GM23338 (cell line): ENCODE data around the gene HDAC9. TPM values are rescaled to one million over a fixed set of nuclear protein-coding genes. Genes with fewer than 3 reads are reported as not detected.

Experiments
- ATAC-seq: fragments of 200-7000 bp; cut with Tn5 transposase; 3 replicates; pipeline ENCODE4 v1.9.1; 2020
- DNase-seq: peaks from one replicate; pipeline ENCODE4 v3.0.0-alpha.2; 2015; ENCODE audit warnings: low spot score
- H2AFZ ChIP-seq: fragments of 200-600 bp; sonication (generic); 2 replicates; pipeline ENCODE4 v1.8.0; 2016; ENCODE audit warnings: antibody characterized with exemption, mild to moderate bottlenecking, moderate library complexity
- H3F3A ChIP-seq: fragments of 200-600 bp; sonication (generic); replicated peaks from 2 replicates; pipeline ENCODE4 v1.8.0; 2017; ENCODE audit warnings: antibody characterized with exemption, mixed run types, low read depth
- H3K27ac ChIP-seq: fragments of 200-600 bp; sonication (generic); 2 replicates; pipeline ENCODE4 v1.6.1; 2016; ENCODE audit warnings: low read depth
- H3K27me3 ChIP-seq: fragments of 200-600 bp; sonication (generic); 2 replicates; pipeline ENCODE4 v1.8.0; 2016; ENCODE audit warnings: mild to moderate bottlenecking, mixed run types, moderate library complexity; ENCODE audit not compliant: insufficient read depth
- H3K36me3 ChIP-seq: fragments of 200-600 bp; sonication (generic); 2 replicates; pipeline ENCODE4 v1.8.0; 2016; ENCODE audit warnings: mild to moderate bottlenecking; ENCODE audit not compliant: insufficient read depth
- H3K4me1 ChIP-seq: fragments of 200-600 bp; sonication (generic); 2 replicates; pipeline ENCODE4 v1.8.0; 2016; ENCODE audit warnings: mild to moderate bottlenecking, moderate library complexity; ENCODE audit not compliant: insufficient read depth
- H3K4me2 ChIP-seq: fragments of 200-600 bp; sonication (generic); 2 replicates; pipeline ENCODE4 v1.7.1; 2017; ENCODE audit warnings: mixed run types
- H3K4me3 ChIP-seq: fragments of 200-600 bp; sonication (generic); 2 replicates; pipeline ENCODE4 v1.6.1; 2016; ENCODE audit warnings: mixed run types
- H3K79me2 ChIP-seq: fragments of 200-600 bp; sonication (generic); replicated peaks from 2 replicates; pipeline ENCODE4 v1.8.0; 2017; ENCODE audit warnings: mild to moderate bottlenecking; ENCODE audit not compliant: insufficient read depth
- H3K9me2 ChIP-seq: fragments of 200-600 bp; sonication (generic); 2 replicates; pipeline ENCODE4 v1.8.0; 2017; ENCODE audit not compliant: insufficient read depth
- H4K20me1 ChIP-seq: fragments of 200-600 bp; sonication (generic); replicated peaks from 2 replicates; pipeline ENCODE4 v1.8.0; 2017; ENCODE audit warnings: mild to moderate bottlenecking; ENCODE audit not compliant: insufficient read depth
- H3K27ac Mint-ChIP-seq: 2 replicates; pipeline ENCODE4 v1.8.0; 2020; ENCODE audit warnings: inconsistent platforms, mild to moderate bottlenecking, moderate library complexity, mixed read lengths
- H3K27me3 Mint-ChIP-seq: 3 replicates; pipeline ENCODE4 v1.8.0; 2022; ENCODE audit warnings: low read depth, mild to moderate bottlenecking, moderate library complexity, mixed read lengths, inconsistent platforms; ENCODE audit not compliant: insufficient read depth, poor library complexity
- H3K36me3 Mint-ChIP-seq: 3 replicates; pipeline ENCODE4 v1.8.0; 2021; ENCODE audit warnings: low read depth, mild to moderate bottlenecking, inconsistent platforms, moderate library complexity, mixed read lengths
- H3K4me1 Mint-ChIP-seq: 3 replicates; pipeline ENCODE4 v1.8.0; 2020; ENCODE audit warnings: mild to moderate bottlenecking, inconsistent platforms, mixed read lengths
- H3K4me3 Mint-ChIP-seq: 3 replicates; pipeline ENCODE4 v1.8.0; 2021; ENCODE audit warnings: moderate library complexity, mild to moderate bottlenecking, inconsistent platforms, mixed read lengths
- H3K9me3 Mint-ChIP-seq: 3 replicates; pipeline ENCODE4 v1.8.0; 2020; ENCODE audit warnings: moderate library complexity, mild to moderate bottlenecking, inconsistent platforms, mixed read lengths
- CREB1 ChIP-seq: fragments of 250-450 bp; sonication (Bioruptor Pico); IDR thresholded peaks from 2 replicates; pipeline ENCODE4 v1.5.0; 2020; ENCODE audit warnings: low read depth, mild to moderate bottlenecking, moderate library complexity
- EZH2 ChIP-seq: fragments of 200-600 bp; sonication (generic); IDR thresholded peaks from one replicate; pipeline ENCODE4 v1.8.0; 2017; ENCODE audit warnings: antibody characterized with exemption, mild to moderate bottlenecking, low read depth; ENCODE audit not compliant: unreplicated experiment
- EZH2phosphoT487 ChIP-seq: fragments of 200-600 bp; sonication (generic); IDR thresholded peaks from one replicate; pipeline ENCODE4 v1.8.1; 2018; ENCODE audit warnings: antibody characterized with exemption; ENCODE audit not compliant: unreplicated experiment
- NANOG ChIP-seq: IDR thresholded peaks from 2 replicates; pipeline ENCODE4 v1.6.1; 2016; ENCODE audit warnings: antibody characterized with exemption, borderline replicate concordance
- POLR2AphosphoS5 ChIP-seq: IDR thresholded peaks from 2 replicates; pipeline ENCODE4 v1.6.1; 2016; ENCODE audit warnings: antibody characterized with exemption, low read depth
- STAT1 ChIP-seq: IDR thresholded peaks from one replicate; pipeline ENCODE4 v1.6.1; 2016; ENCODE audit warnings: antibody characterized with exemption; ENCODE audit not compliant: unreplicated experiment
- ZNF114 ChIP-seq: fragments of 250-450 bp; sonication (Bioruptor Pico); IDR thresholded peaks from 2 replicates; pipeline ENCODE4 v1.5.0; 2020; ENCODE audit warnings: mild to moderate bottlenecking, moderate library complexity
- ZNF331 ChIP-seq: fragments of 250-450 bp; sonication (Bioruptor Pico); IDR thresholded peaks from 2 replicates; pipeline ENCODE4 v1.5.0; 2020; ENCODE audit warnings: low read depth, mild to moderate bottlenecking, moderate library complexity
- polyA plus RNA-seq: library from polyadenylated mRNA; unstranded; fragments of >200 nt; fragmentation: Nextera tagmentation; extraction: Ambion mirVana; gene quantifications from 2 replicates; pipeline ENCODE4 v1.2.1, GENCODE V29; 2016
- total RNA-seq: library from RNA; depleted of rRNA; stranded (reverse); fragments of >200 nt; shearing (Covaris generic); gene quantifications from 2 replicates; pipeline ENCODE4 v1.2.3, GENCODE V29; 2014
- TF ChIP-seq, protein P1 (sequence below): IDR thresholded peaks from one replicate; pipeline ENCODE4 v1.6.1; 2018; ENCODE audit warnings: antibody characterized with exemption; ENCODE audit not compliant: unreplicated experiment
- TF ChIP-seq, protein P2 (sequence below), 2 experiments: fragments of 200-600 bp in 1 of 2; sonication (generic) in 1 of 2; conservative IDR thresholded peaks; 2 replicates each; pipeline versions ENCODE4 v1.5.1 to v1.6.1; 2016 to 2017; ENCODE audit warnings: antibody characterized with exemption in 2 of 2, low read depth in 2 of 2, mild to moderate bottlenecking in 2 of 2, moderate library complexity in 1 of 2
- TF ChIP-seq, protein P3 (sequence below): fragments of 250-450 bp; sonication (Bioruptor Pico); IDR thresholded peaks from 2 replicates; pipeline ENCODE4 v1.5.0; 2020; ENCODE audit warnings: mild to moderate bottlenecking, moderate library complexity

Gene HDAC9
- total and polyA plus RNA-seq, 2 experiments from 2014 or later = 8.3 to 18.5 TPM

DNA sequence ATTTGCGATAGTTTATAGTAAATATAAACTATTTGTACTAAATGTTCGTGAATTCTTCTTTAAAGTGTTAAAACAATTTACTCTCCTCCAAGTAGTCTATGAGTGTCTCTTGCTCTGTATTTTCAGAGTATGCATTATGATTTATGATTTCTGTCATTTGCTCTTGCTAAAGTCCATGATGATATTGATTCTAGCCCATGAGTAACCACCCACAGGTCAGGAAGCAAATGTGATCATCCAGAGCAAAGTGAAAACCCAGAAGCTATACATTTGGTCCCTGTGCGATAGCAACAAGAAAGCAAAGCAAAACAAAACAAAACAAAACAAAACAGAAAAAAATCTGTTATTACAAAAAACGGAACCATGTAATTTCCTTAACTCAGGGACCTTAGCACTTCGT is 225.9 kb downstream of the HDAC9 start:
- no peaks in the 10 kb centered on the region for H3K9me3 Mint-ChIP-seq
- H4K20me1 ChIP-seq = no peaks in the 10 kb centered on the region
- no peaks in the 10 kb centered on the region for H3K79me2 ChIP-seq
- H3K27me3 ChIP-seq = no peaks in the 10 kb centered on the region
- H3K4me1 Mint-ChIP-seq = no peaks in the 10 kb centered on the region
- no peaks in the 10 kb centered on the region for H3K9me2 ChIP-seq
- H3K36me3 Mint-ChIP-seq = no peaks in the 10 kb centered on the region
- DNase-seq = no peak
- no peaks in the 10 kb centered on the region for H3K36me3 ChIP-seq
- H3K27ac ChIP-seq = no peak overlapping the region
- no peak overlapping the region for H3K27ac Mint-ChIP-seq
- no peaks in the 10 kb centered on the region for H3F3A ChIP-seq
- H3K4me1 ChIP-seq = no peaks in the 10 kb centered on the region
- H3K27me3 Mint-ChIP-seq = no peaks in the 10 kb centered on the region
- H3K4me3 Mint-ChIP-seq = no peak overlapping the region
- TF ChIP-seq, protein P1, sequence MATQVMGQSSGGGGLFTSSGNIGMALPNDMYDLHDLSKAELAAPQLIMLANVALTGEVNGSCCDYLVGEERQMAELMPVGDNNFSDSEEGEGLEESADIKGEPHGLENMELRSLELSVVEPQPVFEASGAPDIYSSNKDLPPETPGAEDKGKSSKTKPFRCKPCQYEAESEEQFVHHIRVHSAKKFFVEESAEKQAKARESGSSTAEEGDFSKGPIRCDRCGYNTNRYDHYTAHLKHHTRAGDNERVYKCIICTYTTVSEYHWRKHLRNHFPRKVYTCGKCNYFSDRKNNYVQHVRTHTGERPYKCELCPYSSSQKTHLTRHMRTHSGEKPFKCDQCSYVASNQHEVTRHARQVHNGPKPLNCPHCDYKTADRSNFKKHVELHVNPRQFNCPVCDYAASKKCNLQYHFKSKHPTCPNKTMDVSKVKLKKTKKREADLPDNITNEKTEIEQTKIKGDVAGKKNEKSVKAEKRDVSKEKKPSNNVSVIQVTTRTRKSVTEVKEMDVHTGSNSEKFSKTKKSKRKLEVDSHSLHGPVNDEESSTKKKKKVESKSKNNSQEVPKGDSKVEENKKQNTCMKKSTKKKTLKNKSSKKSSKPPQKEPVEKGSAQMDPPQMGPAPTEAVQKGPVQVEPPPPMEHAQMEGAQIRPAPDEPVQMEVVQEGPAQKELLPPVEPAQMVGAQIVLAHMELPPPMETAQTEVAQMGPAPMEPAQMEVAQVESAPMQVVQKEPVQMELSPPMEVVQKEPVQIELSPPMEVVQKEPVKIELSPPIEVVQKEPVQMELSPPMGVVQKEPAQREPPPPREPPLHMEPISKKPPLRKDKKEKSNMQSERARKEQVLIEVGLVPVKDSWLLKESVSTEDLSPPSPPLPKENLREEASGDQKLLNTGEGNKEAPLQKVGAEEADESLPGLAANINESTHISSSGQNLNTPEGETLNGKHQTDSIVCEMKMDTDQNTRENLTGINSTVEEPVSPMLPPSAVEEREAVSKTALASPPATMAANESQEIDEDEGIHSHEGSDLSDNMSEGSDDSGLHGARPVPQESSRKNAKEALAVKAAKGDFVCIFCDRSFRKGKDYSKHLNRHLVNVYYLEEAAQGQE = no peak
- no peak for TF ChIP-seq EZH2phosphoT487
- no peak for TF ChIP-seq ZNF114 (CRISPR knock-in tag)
- no peak for TF ChIP-seq NANOG
- no peak for TF ChIP-seq CREB1 (CRISPR knock-in tag)
- TF ChIP-seq STAT1 = no peak
- TF ChIP-seq, protein P2, sequence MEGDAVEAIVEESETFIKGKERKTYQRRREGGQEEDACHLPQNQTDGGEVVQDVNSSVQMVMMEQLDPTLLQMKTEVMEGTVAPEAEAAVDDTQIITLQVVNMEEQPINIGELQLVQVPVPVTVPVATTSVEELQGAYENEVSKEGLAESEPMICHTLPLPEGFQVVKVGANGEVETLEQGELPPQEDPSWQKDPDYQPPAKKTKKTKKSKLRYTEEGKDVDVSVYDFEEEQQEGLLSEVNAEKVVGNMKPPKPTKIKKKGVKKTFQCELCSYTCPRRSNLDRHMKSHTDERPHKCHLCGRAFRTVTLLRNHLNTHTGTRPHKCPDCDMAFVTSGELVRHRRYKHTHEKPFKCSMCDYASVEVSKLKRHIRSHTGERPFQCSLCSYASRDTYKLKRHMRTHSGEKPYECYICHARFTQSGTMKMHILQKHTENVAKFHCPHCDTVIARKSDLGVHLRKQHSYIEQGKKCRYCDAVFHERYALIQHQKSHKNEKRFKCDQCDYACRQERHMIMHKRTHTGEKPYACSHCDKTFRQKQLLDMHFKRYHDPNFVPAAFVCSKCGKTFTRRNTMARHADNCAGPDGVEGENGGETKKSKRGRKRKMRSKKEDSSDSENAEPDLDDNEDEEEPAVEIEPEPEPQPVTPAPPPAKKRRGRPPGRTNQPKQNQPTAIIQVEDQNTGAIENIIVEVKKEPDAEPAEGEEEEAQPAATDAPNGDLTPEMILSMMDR (conservative IDR thresholded peaks at IDR 0.05; ENCODE audit: low read depth in 2 of 2) = no peak
- no peak for TF ChIP-seq EZH2
- TF ChIP-seq POLR2AphosphoS5 = no peak
- TF ChIP-seq, protein P3, sequence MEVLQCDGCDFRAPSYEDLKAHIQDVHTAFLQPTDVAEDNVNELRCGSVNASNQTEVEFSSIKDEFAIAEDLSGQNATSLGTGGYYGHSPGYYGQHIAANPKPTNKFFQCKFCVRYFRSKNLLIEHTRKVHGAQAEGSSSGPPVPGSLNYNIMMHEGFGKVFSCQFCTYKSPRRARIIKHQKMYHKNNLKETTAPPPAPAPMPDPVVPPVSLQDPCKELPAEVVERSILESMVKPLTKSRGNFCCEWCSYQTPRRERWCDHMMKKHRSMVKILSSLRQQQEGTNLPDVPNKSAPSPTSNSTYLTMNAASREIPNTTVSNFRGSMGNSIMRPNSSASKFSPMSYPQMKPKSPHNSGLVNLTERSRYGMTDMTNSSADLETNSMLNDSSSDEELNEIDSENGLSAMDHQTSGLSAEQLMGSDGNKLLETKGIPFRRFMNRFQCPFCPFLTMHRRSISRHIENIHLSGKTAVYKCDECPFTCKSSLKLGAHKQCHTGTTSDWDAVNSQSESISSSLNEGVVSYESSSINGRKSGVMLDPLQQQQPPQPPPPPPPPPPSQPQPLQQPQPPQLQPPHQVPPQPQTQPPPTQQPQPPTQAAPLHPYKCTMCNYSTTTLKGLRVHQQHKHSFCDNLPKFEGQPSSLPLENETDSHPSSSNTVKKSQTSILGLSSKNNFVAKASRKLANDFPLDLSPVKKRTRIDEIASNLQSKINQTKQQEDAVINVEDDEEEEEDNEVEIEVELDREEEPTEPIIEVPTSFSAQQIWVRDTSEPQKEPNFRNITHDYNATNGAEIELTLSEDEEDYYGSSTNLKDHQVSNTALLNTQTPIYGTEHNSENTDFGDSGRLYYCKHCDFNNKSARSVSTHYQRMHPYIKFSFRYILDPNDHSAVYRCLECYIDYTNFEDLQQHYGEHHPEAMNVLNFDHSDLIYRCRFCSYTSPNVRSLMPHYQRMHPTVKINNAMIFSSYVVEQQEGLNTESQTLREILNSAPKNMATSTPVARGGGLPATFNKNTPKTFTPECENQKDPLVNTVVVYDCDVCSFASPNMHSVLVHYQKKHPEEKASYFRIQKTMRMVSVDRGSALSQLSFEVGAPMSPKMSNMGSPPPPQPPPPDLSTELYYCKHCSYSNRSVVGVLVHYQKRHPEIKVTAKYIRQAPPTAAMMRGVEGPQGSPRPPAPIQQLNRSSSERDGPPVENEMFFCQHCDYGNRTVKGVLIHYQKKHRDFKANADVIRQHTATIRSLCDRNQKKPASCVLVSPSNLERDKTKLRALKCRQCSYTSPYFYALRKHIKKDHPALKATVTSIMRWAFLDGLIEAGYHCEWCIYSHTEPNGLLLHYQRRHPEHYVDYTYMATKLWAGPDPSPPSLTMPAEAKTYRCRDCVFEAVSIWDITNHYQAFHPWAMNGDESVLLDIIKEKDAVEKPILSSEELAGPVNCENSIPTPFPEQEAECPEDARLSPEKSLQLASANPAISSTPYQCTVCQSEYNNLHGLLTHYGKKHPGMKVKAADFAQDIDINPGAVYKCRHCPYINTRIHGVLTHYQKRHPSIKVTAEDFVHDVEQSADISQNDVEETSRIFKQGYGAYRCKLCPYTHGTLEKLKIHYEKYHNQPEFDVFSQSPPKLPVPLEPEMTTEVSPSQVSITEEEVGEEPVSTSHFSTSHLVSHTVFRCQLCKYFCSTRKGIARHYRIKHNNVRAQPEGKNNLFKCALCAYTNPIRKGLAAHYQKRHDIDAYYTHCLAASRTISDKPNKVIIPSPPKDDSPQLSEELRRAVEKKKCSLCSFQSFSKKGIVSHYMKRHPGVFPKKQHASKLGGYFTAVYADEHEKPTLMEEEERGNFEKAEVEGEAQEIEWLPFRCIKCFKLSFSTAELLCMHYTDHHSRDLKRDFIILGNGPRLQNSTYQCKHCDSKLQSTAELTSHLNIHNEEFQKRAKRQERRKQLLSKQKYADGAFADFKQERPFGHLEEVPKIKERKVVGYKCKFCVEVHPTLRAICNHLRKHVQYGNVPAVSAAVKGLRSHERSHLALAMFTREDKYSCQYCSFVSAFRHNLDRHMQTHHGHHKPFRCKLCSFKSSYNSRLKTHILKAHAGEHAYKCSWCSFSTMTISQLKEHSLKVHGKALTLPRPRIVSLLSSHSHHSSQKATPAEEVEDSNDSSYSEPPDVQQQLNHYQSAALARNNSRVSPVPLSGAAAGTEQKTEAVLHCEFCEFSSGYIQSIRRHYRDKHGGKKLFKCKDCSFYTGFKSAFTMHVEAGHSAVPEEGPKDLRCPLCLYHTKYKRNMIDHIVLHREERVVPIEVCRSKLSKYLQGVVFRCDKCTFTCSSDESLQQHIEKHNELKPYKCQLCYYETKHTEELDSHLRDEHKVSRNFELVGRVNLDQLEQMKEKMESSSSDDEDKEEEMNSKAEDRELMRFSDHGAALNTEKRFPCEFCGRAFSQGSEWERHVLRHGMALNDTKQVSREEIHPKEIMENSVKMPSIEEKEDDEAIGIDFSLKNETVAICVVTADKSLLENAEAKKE = no peak
- TF ChIP-seq ZNF331 (CRISPR knock-in tag) = no peak
- no peak for ATAC-seq
- no peak overlapping the region for H3K4me2 ChIP-seq
- H3K4me3 ChIP-seq = no peak overlapping the region
- no peak overlapping the region for H2AFZ ChIP-seq
